GM12878 (cell line): Measurements from ENCODE around the gene BCAS4. TPM values are rescaled to one million over a fixed set of nuclear protein-coding genes. Genes with fewer than 3 reads are reported as not detected.

ENCODE experiments used
- BHLHE40 ChIP-seq, 2 experiments: fragments of 450-650 bp in 1 of 2; IDR thresholded peaks; 2 replicates each; pipeline ENCODE4 v1.6.1; 2011 to 2017; ENCODE audit warnings: low read depth in 2 of 2, borderline replicate concordance in 1 of 2, improper control_type of control experiment in 1 of 2, low read length in 1 of 2, mild to moderate bottlenecking in 1 of 2
- BRCA1 ChIP-seq: IDR thresholded peaks from 2 replicates; pipeline ENCODE4 v1.6.1; 2011; ENCODE audit warnings: low read depth, low read length, improper control_type of control experiment
- ESRRA ChIP-seq: IDR thresholded peaks from 2 replicates; pipeline ENCODE4 v1.6.1; 2012; ENCODE audit warnings: mild to moderate bottlenecking, low read length, improper control_type of control experiment
- FOS ChIP-seq: IDR thresholded peaks from 3 replicates; pipeline ENCODE4 v1.6.1; 2011; ENCODE audit warnings: borderline replicate concordance; ENCODE audit not compliant: insufficient read length; ENCODE audit errors: extremely low read depth
- GATAD2B ChIP-seq: fragments of 450-650 bp; conservative IDR thresholded peaks from 2 replicates; pipeline ENCODE4 v1.6.1; 2017; ENCODE audit warnings: low read depth, mild to moderate bottlenecking, moderate library complexity
- HCFC1 ChIP-seq: fragments of 150-350 bp; IDR thresholded peaks from 2 replicates; pipeline ENCODE4 v1.6.1; 2014; ENCODE audit warnings: low read length
- MEF2A ChIP-seq: IDR thresholded peaks from 2 replicates; pipeline ENCODE4 v1.6.1; 2011; ENCODE audit warnings: low read depth, mild to moderate bottlenecking, low read length, moderate library complexity; ENCODE audit not compliant: insufficient read depth
- MTA3 ChIP-seq: IDR thresholded peaks from 2 replicates; pipeline ENCODE4 v1.6.1; 2012; ENCODE audit warnings: low read length, inconsistent platforms, borderline replicate concordance
- NR2F1 ChIP-seq: fragments of 450-650 bp; conservative IDR thresholded peaks from 2 replicates; pipeline ENCODE4 v1.6.1; 2017; ENCODE audit warnings: mild to moderate bottlenecking
- RBBP5 ChIP-seq: fragments of 200-600 bp; sonication (generic); conservative IDR thresholded peaks from 2 replicates; pipeline ENCODE4 v1.6.1; 2016
- SMC3 ChIP-seq: IDR thresholded peaks from 2 replicates; pipeline ENCODE4 v1.6.1; 2011; ENCODE audit warnings: low read length, improper control_type of control experiment, borderline replicate concordance
- SREBF2 ChIP-seq: IDR thresholded peaks from 2 replicates; pipeline ENCODE4 v1.6.1; 2012; ENCODE audit warnings: mild to moderate bottlenecking, low read length
- TAF1 ChIP-seq: IDR thresholded peaks from 2 replicates; pipeline ENCODE4 v1.6.1; 2011; ENCODE audit warnings: mild to moderate bottlenecking, low read depth, low read length, borderline replicate concordance
- TARDBP ChIP-seq: IDR thresholded peaks from 2 replicates; pipeline ENCODE4 v1.6.1; 2016; ENCODE audit warnings: borderline replicate concordance
- ZBED1 ChIP-seq: IDR thresholded peaks from 2 replicates; pipeline ENCODE4 v1.6.1; 2016; ENCODE audit warnings: borderline replicate concordance
- ZNF274 ChIP-seq: IDR thresholded peaks from one replicate; pipeline ENCODE4 v1.8.0; 2011; ENCODE audit not compliant: insufficient read length, insufficient read depth
- polyA plus RNA-seq, 11 experiments: library from polyadenylated mRNA; depleted of rRNA in 4 of 11; unstranded in 6 of 11; stranded (reverse) in 5 of 11; fragments of >200 nt; fragmentation: Nextera tagmentation in 4 of 11; fragmentation: Illumina TruSeq in 1 of 11; extraction: Ambion mirVana in 4 of 11; extraction: Trizol in 1 of 11; gene quantifications; 1 replicate in 1 of 11; 2 replicates in 10 of 11; pipeline versions ENCODE4 v1.2.1 to v1.2.3, GENCODE V29; 2011 to 2016; ENCODE audit warnings: inconsistent platforms in 2 of 11, missing spikeins in 2 of 11, low read depth in 1 of 11
- total RNA-seq, 4 experiments: library from RNA; depleted of rRNA in 3 of 4; stranded (reverse); fragments of >200 nt in 3 of 4; fragmentation: Illumina TruSeq in 1 of 4; extraction: Trizol in 1 of 4; gene quantifications; 2 replicates each; pipeline versions ENCODE4 v1.2.1 to v1.2.3, GENCODE V29; 2013 to 2021
- TF ChIP-seq, protein P1 (sequence below): fragments of 450-650 bp; conservative IDR thresholded peaks from 2 replicates; pipeline ENCODE4 v1.6.1; 2017; ENCODE audit warnings: mild to moderate bottlenecking, moderate library complexity
- TF ChIP-seq, protein P2 (sequence below): fragments of 450-650 bp; IDR thresholded peaks from 2 replicates; pipeline ENCODE4 v1.6.1; 2016; ENCODE audit warnings: mild to moderate bottlenecking
- TF ChIP-seq, protein P3 (sequence below): IDR thresholded peaks from 2 replicates; pipeline ENCODE4 v1.6.1; 2012; ENCODE audit warnings: low read depth, low read length, improper control_type of control experiment
- TF ChIP-seq, protein P4 (sequence below): fragments of 450-650 bp; IDR thresholded peaks from 2 replicates; pipeline ENCODE4 v1.6.1; 2017; ENCODE audit warnings: borderline replicate concordance
- TF ChIP-seq, protein P5 (sequence below): fragments of 450-650 bp; IDR thresholded peaks from 2 replicates; pipeline ENCODE4 v1.6.1; 2017; ENCODE audit warnings: mild to moderate bottlenecking, moderate library complexity

The BCAS4 gene
- total and polyA plus RNA-seq, 10 of the 15 experiments (the other 5 are each of a cell fraction or from before 2014, with no cell fraction given), result 14.8 to 214 (median 65.3) TPM

DNA sequence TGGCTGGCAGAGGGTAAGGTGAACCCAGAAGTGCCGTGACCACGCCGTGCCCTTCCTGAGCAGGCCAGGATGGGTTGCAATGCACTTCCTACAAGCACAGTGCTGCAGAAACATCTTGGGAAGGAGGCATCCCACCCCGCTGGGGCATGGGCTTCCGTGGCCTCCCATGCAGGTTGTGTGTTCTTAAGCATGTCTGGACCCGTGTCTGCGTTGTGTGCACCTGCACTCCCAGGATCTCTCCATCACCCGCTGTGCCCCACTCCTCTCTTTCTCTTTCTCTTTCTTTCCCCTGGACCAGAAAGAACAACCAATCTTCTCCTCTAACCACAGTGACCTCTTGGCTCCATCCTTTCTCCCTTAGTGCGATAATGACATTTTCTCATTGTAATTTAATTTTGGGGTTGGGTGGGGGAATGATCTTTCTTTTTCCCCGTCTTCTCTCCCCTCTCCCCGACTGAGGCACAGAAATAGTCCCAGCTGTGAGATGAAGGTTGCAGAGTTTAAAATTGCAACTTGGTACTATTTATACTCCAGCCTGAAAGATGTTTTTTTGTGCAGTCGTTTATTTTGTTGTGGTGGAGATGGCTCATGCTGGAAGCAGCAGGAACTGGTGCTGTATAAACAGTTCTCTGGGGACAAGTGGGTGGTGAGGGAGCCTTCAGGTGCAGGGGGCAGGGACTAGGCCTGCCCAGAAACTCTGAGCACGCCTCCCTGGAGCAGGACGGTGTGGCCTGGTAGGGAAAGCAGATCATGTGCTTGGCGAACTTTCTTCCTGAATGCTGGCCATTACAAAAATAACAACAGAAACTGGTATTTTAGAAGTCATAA, 20.5 kb downstream of the BCAS4 start (continued):
- no peak; the same call in 1 of the 2 replicates for TF ChIP-seq MTA3
- TF ChIP-seq NR2F1, result peak; percentile 40; the same call in 1 of the 2 replicates
- TF ChIP-seq ZNF274, result no peak
- TF ChIP-seq RBBP5, result no peak
- TF ChIP-seq SMC3, result no peak
- TF ChIP-seq, protein P1, sequence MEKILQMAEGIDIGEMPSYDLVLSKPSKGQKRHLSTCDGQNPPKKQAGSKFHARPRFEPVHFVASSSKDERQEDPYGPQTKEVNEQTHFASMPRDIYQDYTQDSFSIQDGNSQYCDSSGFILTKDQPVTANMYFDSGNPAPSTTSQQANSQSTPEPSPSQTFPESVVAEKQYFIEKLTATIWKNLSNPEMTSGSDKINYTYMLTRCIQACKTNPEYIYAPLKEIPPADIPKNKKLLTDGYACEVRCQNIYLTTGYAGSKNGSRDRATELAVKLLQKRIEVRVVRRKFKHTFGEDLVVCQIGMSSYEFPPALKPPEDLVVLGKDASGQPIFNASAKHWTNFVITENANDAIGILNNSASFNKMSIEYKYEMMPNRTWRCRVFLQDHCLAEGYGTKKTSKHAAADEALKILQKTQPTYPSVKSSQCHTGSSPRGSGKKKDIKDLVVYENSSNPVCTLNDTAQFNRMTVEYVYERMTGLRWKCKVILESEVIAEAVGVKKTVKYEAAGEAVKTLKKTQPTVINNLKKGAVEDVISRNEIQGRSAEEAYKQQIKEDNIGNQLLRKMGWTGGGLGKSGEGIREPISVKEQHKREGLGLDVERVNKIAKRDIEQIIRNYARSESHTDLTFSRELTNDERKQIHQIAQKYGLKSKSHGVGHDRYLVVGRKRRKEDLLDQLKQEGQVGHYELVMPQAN, result no peak
- TF ChIP-seq, protein P2, sequence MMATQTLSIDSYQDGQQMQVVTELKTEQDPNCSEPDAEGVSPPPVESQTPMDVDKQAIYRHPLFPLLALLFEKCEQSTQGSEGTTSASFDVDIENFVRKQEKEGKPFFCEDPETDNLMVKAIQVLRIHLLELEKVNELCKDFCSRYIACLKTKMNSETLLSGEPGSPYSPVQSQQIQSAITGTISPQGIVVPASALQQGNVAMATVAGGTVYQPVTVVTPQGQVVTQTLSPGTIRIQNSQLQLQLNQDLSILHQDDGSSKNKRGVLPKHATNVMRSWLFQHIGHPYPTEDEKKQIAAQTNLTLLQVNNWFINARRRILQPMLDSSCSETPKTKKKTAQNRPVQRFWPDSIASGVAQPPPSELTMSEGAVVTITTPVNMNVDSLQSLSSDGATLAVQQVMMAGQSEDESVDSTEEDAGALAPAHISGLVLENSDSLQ, result no peak
- no peak for TF ChIP-seq TARDBP
- no peak for TF ChIP-seq SREBF2
- TF ChIP-seq FOS, result no peak
- TF ChIP-seq HCFC1, result no peak
- TF ChIP-seq, protein P3, sequence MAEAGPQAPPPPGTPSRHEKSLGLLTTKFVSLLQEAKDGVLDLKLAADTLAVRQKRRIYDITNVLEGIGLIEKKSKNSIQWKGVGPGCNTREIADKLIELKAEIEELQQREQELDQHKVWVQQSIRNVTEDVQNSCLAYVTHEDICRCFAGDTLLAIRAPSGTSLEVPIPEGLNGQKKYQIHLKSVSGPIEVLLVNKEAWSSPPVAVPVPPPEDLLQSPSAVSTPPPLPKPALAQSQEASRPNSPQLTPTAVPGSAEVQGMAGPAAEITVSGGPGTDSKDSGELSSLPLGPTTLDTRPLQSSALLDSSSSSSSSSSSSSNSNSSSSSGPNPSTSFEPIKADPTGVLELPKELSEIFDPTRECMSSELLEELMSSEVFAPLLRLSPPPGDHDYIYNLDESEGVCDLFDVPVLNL, result no peak
- TF ChIP-seq BHLHE40 (IDR thresholded peaks at IDR 0.05; ENCODE audit: borderline replicate concordance in 1 of 2, low read depth in 2 of 2, low read length in 1 of 2), result peak; percentile 39 to 61; a peak in 3 of 4 replicates
- TF ChIP-seq MEF2A, result 0 out of 2 replicates have a peak, but pooled peaks have one; percentile 46
- no peak for TF ChIP-seq ESRRA
- 0 out of 2 replicates have a peak, but pooled peaks have one; percentile 23 for TF ChIP-seq ZBED1
- TF ChIP-seq, protein P4, sequence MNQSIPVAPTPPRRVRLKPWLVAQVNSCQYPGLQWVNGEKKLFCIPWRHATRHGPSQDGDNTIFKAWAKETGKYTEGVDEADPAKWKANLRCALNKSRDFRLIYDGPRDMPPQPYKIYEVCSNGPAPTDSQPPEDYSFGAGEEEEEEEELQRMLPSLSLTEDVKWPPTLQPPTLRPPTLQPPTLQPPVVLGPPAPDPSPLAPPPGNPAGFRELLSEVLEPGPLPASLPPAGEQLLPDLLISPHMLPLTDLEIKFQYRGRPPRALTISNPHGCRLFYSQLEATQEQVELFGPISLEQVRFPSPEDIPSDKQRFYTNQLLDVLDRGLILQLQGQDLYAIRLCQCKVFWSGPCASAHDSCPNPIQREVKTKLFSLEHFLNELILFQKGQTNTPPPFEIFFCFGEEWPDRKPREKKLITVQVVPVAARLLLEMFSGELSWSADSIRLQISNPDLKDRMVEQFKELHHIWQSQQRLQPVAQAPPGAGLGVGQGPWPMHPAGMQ, result no peak
- no peak for TF ChIP-seq TAF1
- TF ChIP-seq GATAD2B, result peak; percentile 37; the same call in 1 of the 2 replicates
- no peak for TF ChIP-seq BRCA1
- TF ChIP-seq, protein P5, sequence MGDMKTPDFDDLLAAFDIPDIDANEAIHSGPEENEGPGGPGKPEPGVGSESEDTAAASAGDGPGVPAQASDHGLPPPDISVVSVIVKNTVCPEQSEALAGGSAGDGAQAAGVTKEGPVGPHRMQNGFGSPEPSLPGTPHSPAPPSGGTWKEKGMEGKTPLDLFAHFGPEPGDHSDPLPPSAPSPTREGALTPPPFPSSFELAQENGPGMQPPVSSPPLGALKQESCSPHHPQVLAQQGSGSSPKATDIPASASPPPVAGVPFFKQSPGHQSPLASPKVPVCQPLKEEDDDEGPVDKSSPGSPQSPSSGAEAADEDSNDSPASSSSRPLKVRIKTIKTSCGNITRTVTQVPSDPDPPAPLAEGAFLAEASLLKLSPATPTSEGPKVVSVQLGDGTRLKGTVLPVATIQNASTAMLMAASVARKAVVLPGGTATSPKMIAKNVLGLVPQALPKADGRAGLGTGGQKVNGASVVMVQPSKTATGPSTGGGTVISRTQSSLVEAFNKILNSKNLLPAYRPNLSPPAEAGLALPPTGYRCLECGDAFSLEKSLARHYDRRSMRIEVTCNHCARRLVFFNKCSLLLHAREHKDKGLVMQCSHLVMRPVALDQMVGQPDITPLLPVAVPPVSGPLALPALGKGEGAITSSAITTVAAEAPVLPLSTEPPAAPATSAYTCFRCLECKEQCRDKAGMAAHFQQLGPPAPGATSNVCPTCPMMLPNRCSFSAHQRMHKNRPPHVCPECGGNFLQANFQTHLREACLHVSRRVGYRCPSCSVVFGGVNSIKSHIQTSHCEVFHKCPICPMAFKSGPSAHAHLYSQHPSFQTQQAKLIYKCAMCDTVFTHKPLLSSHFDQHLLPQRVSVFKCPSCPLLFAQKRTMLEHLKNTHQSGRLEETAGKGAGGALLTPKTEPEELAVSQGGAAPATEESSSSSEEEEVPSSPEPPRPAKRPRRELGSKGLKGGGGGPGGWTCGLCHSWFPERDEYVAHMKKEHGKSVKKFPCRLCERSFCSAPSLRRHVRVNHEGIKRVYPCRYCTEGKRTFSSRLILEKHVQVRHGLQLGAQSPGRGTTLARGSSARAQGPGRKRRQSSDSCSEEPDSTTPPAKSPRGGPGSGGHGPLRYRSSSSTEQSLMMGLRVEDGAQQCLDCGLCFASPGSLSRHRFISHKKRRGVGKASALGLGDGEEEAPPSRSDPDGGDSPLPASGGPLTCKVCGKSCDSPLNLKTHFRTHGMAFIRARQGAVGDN, result peak; percentile 81
